Transverse colon (tissue), 4 donors: ENCODE data around the gene FCSK. TPM values are rescaled to one million over a fixed set of nuclear protein-coding genes. Genes with fewer than 3 reads are reported as not detected.
"Not testable (repeated sequence)": the region's sequence is repeated elsewhere in the genome, so short reads cannot be mapped to it uniquely, and the experiment has no call there.

Experiments
- DNase-seq: peaks from one replicate; pipeline ENCODE4 v3.0.0-alpha.2; 2019
- H3K27ac ChIP-seq, 4 donors: fragments of 200-600 bp; sonication (generic); 2 replicates each; pipeline ENCODE4 v1.5.1; 2016 to 2018; ENCODE audit warnings: inconsistent platforms in 4 of 4
- H3K27me3 ChIP-seq: fragments of 200-600 bp; sonication (generic); 2 replicates; pipeline ENCODE4 v1.5.1; 2017; ENCODE audit warnings: inconsistent platforms
- H3K36me3 ChIP-seq, 4 donors: fragments of 200-600 bp; sonication (generic); 2 replicates each; pipeline ENCODE4 v1.5.1; 2017 to 2019; ENCODE audit warnings: inconsistent platforms in 4 of 4
- H3K4me1 ChIP-seq, 4 donors: fragments of 200-600 bp; sonication (generic); 2 replicates each; pipeline ENCODE4 v1.5.1; 2017 to 2020; ENCODE audit warnings: inconsistent platforms in 4 of 4
- H3K4me3 ChIP-seq, 4 donors: fragments of 200-600 bp; sonication (generic); 1 replicate in 1 of 4; 2 replicates in 3 of 4; pipeline versions ENCODE4 v1.5.1 to v1.6.1; 2017 to 2019; ENCODE audit warnings: inconsistent platforms in 4 of 4
- H3K9me3 ChIP-seq, 2 donors: fragments of 200-600 bp; sonication (generic); 2 replicates each; pipeline ENCODE4 v1.5.1; 2017 to 2019; ENCODE audit warnings: inconsistent platforms in 2 of 2
- CTCF ChIP-seq, 5 experiments: fragments of 200-600 bp in 3 of 5; fragments of 450-650 bp in 2 of 5; sonication (generic) in 3 of 5; IDR thresholded peaks; 1 replicate in 2 of 5; 2 replicates in 3 of 5; pipeline ENCODE4 v1.5.1; 2016 to 2017; ENCODE audit warnings: antibody characterized with exemption in 5 of 5, inconsistent platforms in 3 of 5, mild to moderate bottlenecking in 2 of 5, moderate library complexity in 1 of 5
- EP300 ChIP-seq: sonication (generic); formaldehyde crosslinking; IDR thresholded peaks from one replicate; pipeline ENCODE4 v1.6.1; 2017; ENCODE audit warnings: antibody characterized with exemption, low read depth
- POLR2A ChIP-seq: fragments of 450-650 bp; IDR thresholded peaks from one replicate; pipeline ENCODE4 v1.6.1; 2016; ENCODE audit warnings: antibody characterized with exemption, mild to moderate bottlenecking, moderate library complexity
- POLR2AphosphoS5 ChIP-seq, 3 donors: sonication (generic); formaldehyde crosslinking; IDR thresholded peaks; one replicate each; pipeline ENCODE4 v1.6.1; 2016; ENCODE audit warnings: antibody characterized with exemption in 3 of 3
- WGBS, 2 donors: methylation state at CpG; one replicate each; pipeline ENCODE4 v1.1.5; 2018; ENCODE audit warnings: low coverage in 1 of 2; 5-methylcytosine and 5-hydroxymethylcytosine counted together
- in situ Hi-C, 4 donors: fragments of 200-750 bp; cut with MboI; loops; one replicate each; pipeline versions ENCODE4 v1.15.0 to v1.15.1; 2017; ENCODE audit warnings: low sequenced_read_pairs in 3 of 4, low pct_ligation_motif_present in 1 of 4, low pct_unique_long_range_greater_than_20kb in 1 of 4
- intact Hi-C: fragments of 100-400 bp; cut with DNase I; formaldehyde crosslinking; loops from one replicate; pipeline ENCODE4 v1.15.1; 2023; ENCODE audit warnings: low total_unique reads
- total RNA-seq, 4 donors: library from RNA; depleted of rRNA; stranded (reverse); fragments of >200 nt; gene quantifications; one replicate each; pipeline ENCODE4 v1.1.0, GENCODE V29; 2016

FCSK gene
- total RNA-seq, 4 donors from 2014 or later, result 38.5 to 62.7 (median 43.1) TPM

GRCh38 chr16:70412385-70412784 lies 42.0 kb upstream of the FCSK start:
- Histone ChIP-seq H3K36me3 (no peaks in the 10 kb centered on the region), H3K27ac (no peak overlapping the region), H3K27me3 (no peaks in the 10 kb centered on the region), H3K4me3 (no peak overlapping the region), H3K4me1 (peaks cover 4 to 13% (median 6%) of the 10 kb centered on the region in 4 donors), H3K9me3 (no peaks in the 10 kb centered on the region)
- TF ChIP-seq CTCF (IDR thresholded peaks at IDR 0.05) (no peak), EP300 (no peak), POLR2AphosphoS5 (IDR thresholded peaks at IDR 0.05) (no peak), POLR2A (no peak)
- in situ Hi-C loops (no loop called here), intact Hi-C loops (no loop called here)
- DNase-seq, result no peak
- WGBS, 2 donors, result 88 to 96% methylated on average over 3 to 8 of the region's 8 CpGs

GRCh38 chr16:70413572-70413971 lies 40.8 kb upstream of the FCSK start:
- 98 to 100% methylated on average over 5 of the region's 5 CpGs for WGBS, 2 donors
- intact Hi-C loops, result not testable (repeated sequence)

GRCh38 chr16:70416748-70417616 lies 37.4 kb upstream of the FCSK start:
- TF ChIP-seq POLR2A (no peak), POLR2AphosphoS5 (IDR thresholded peaks at IDR 0.05) (no peak), CTCF (IDR thresholded peaks at IDR 0.05) (no peak), EP300 (no peak)
- Histone ChIP-seq H3K36me3 (no peaks in the 10 kb centered on the region), H3K9me3 (no peaks in the 10 kb centered on the region), H3K4me1 (peaks cover 7 to 34% (median 17%) of the 10 kb centered on the region in 4 donors), H3K4me3 (no peak overlapping the region), H3K27me3 (no peaks in the 10 kb centered on the region), H3K27ac (peak overlapping the region in 2 of 4 donors; percentile 28 to 47)
- peak; percentile 62 for DNase-seq
- 50 to 61% methylated on average over 2 to 17 of the region's 17 CpGs for WGBS, 2 donors
- in situ Hi-C loops (no loop called here), intact Hi-C loops (no loop called here)

More at GRCh38 chr16:70413572-70413971, 40.8 kb upstream of the FCSK start:
- H3K9me3 ChIP-seq, in situ Hi-C loops, H3K27ac ChIP-seq, H3K27me3 ChIP-seq, DNase-seq, H3K36me3 ChIP-seq, H3K4me3 ChIP-seq: not testable (repeated sequence)
- peaks cover 7 to 18% (median 11%) of the 10 kb centered on the region in 4 donors for H3K4me1 ChIP-seq

GRCh38 chr16:70417661-70418060 lies 36.7 kb upstream of the FCSK start:
- DNase-seq, result no peak
- peaks cover 9 to 38% (median 21%) of the 10 kb centered on the region in 4 donors for H3K4me1 ChIP-seq
- intact Hi-C loops, result no loop called here
- no peak overlapping the region for H3K4me3 ChIP-seq
- 67 to 76% methylated on average over 1 to 7 of the region's 7 CpGs for WGBS, 2 donors
- H3K9me3 ChIP-seq, result no peaks in the 10 kb centered on the region
- no peaks in the 10 kb centered on the region for H3K27me3 ChIP-seq
- in situ Hi-C loops, result no loop called here
- no peak for TF ChIP-seq CTCF (IDR thresholded peaks at IDR 0.05)
- TF ChIP-seq EP300, result no peak
- no peak for TF ChIP-seq POLR2A
- TF ChIP-seq POLR2AphosphoS5 (IDR thresholded peaks at IDR 0.05), result no peak
- H3K36me3 ChIP-seq, result no peaks in the 10 kb centered on the region
- H3K27ac ChIP-seq, result peak overlapping the region in 1 of 4 donors; percentile 47
